WI38 (cell line): ENCODE measurements around the gene KCTD17.

ENCODE experiments used
- H3K4me3 ChIP-seq: 2 replicates; pipeline ENCODE4 v1.5.1; 2011; ENCODE audit warnings: low read depth, mild to moderate bottlenecking, control low read depth, low read length
- TF ChIP-seq, protein P1 (sequence below): IDR thresholded peaks from 2 replicates; pipeline ENCODE4 v1.5.1; 2012; ENCODE audit warnings: low read depth, mild to moderate bottlenecking, control low read depth, low read length

Gene KCTD17

DNA sequence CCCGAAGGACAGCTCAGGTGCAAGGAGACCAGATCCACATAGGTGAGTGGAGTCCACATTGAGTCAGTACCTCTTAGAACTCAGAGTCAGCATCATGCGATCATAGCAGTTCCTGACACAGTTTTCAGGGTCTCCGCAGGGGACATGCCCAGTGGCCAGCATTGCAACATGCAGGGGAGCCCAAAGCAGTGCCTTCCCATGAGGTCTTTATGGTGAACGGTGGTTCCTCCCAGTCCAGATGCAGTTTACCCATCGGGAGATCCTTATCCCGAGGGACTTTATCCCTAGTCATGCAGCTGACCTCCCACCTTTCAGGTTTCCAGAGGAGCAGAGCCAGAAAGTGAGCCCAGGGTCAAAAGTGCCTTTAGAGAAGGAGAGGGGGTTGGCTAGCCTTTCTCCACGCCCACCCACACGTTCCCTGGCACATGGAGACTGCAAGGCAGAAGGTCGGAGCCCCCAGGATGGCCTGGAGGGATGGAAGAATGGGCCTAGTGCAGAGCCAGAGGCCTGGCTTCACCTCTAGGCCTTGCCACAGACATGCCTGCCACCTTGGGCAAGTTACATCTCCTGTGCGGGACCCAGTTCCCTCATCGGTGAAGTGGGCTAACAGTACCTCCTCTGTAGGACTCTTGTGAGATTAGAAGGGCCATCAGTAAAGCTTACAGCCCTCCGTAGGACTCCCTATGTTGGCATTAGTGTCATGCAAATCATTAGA lies 6.4 kb downstream of the KCTD17 start:
- TF ChIP-seq, protein P1, sequence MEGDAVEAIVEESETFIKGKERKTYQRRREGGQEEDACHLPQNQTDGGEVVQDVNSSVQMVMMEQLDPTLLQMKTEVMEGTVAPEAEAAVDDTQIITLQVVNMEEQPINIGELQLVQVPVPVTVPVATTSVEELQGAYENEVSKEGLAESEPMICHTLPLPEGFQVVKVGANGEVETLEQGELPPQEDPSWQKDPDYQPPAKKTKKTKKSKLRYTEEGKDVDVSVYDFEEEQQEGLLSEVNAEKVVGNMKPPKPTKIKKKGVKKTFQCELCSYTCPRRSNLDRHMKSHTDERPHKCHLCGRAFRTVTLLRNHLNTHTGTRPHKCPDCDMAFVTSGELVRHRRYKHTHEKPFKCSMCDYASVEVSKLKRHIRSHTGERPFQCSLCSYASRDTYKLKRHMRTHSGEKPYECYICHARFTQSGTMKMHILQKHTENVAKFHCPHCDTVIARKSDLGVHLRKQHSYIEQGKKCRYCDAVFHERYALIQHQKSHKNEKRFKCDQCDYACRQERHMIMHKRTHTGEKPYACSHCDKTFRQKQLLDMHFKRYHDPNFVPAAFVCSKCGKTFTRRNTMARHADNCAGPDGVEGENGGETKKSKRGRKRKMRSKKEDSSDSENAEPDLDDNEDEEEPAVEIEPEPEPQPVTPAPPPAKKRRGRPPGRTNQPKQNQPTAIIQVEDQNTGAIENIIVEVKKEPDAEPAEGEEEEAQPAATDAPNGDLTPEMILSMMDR = no peak
- no peak overlapping the region for H3K4me3 ChIP-seq

DNA sequence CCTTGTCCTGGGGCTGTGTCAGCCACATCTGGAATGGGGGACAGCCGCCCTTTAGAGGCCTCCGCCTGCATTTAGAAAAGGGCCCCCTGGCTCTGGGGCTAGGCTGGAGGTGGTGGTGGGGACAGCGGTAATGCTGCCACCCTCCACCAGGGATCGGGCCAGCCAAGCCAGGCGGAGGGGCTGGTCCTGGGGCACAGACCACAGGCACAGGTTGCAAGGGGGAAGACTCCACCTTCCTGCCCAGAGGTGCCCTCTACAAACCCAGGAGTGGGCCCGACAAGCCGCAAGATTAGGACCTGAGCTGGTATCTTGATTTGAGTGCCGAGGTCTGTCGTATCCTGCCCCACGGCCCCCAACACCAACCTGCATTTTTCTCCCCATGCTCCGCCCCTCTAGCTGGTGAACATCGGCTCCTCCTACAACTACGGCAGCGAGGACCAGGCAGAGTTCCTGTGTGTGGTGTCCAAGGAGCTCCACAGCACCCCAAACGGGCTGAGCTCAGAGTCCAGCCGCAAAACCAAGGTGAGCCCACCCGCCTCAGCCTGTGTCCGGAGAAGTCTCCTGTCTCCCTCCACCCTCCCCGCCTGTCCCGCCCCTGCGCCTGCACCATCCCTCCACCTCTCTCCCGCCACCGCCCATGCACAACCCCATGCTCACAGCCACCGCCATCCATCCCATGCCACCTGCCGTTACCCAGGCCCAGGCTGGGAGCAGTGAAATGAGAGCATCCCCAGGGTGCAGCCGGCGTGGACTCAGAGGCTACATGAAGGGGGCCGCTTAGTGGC lies 7.6 kb downstream of the KCTD17 start:
- no peak overlapping the region for H3K4me3 ChIP-seq
- TF ChIP-seq, protein P1 = no peak

DNA sequence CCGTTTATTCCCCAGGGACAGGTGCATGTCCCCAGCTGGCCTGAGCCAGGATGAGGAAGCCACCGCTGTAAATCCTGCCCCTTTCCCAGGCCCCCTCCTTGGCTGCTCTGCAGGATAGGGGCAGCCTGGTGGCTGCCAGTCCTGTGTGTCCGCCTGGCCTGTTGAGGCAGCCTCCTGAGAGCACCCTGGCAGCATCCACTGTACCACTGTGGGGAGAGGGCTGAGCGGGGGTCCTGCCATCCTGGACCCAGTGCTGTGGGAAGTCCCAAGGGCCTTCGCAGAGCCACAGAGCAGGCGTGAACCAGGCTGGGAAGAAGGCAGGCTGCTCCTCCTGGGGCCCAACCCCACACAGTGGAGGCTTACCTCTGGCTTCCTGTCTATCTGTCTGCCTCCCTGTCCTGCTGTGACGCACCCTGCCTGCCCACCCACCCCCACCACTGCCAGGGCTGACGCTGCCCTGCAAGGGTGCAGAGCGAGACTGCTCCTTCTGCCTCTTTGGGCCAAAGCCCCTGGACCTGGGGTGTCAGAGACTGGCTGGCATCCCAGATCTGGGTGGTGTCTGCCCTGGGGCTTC lies 8.4 kb downstream of the KCTD17 start:
- no peak overlapping the region for H3K4me3 ChIP-seq
- TF ChIP-seq, protein P1 = no peak

DNA sequence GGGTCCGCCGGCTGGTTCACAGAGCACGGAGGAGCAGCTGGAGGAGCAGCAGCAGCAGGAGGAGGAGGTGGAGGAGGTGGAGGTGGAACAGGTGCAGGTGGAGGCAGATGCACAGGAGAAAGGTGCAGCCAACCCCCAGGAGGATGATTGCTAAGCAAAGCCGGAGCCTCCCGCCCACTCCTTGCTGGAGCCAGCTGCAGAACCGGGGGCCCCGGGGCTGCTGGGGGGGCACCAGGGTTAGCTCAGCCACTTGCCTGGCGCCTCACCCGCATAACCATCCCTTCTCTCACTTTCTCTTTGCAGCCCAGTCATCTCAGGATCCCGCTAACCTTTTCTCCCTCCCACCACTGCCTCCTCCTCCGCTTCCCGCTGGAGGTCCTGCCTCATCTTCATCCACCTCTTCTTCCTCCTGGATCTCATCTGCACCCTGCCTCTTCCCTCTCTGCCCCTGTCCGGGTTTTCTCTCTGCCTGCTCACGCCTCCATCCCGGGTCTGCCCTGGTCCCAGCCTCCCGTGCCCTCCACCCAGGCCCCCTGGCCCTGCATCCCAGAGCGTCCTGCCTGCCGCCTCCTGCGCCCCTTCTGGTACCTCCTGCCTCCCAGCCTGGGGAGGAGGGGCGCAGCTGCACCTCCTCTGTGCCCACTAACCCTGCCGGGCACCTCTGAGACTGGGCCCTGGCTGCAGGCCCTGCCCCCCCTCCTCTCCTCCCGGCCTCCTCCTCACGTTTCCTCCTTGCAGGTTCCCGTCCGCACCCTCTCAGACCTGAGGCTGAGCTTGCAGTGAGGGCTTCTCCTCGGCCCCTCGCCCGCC lies 9.5 kb downstream of the KCTD17 start:
- TF ChIP-seq, protein P1 = no peak
- H3K4me3 ChIP-seq = no peak overlapping the region

DNA sequence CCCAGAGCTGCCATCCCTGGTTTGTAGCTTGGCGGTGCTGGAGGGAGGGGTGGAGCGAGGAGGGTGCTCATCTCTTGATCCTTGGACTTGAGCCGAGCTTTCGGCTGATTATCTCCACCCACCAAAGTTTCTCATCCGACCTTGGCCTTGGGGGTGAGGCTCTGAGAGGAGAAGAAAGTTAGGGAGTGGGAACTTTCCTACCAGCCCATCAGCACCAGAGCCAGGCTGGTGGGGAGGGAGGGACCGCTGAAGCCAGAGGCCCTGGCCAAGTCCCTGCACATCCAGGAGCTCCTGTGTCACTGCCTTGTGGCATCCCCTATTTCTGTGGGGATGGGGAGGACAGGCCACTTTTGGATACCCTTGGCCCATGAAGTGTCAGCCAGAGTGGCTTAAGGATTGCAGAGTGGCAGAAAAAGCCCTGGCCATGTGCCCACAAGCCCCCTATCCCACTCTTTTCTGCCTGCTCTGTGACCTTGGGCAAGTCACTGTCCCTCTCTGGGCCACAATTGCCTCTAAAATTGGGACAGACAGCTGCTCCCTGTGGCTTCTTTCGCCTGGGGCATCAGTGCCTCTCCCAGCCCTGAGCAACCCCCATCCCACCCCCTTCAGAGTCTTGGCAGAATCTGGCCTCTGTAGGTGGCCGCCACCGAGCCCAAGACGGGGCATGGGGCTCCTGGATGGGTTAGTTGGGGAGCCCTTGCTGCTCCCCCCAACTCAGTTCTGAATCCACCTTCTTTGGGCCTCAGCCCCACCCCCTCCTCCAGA lies 10.3 kb downstream of the KCTD17 start:
- TF ChIP-seq, protein P1 = no peak

DNA sequence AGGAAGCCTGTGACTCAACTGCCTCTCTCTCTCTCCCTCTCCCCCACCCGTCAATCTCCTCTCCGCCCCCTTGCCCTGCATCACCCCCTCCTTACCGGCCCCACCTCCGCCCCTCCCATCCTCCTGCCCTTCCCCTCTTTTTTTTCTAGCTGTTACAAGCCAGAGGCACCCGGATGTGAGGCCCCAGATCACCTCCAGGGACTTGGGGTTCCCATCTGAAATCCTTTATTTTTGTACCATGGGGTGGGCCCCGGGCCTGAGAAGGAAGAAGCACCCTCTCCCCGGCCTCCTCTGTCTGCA lies 10.8 kb downstream of the KCTD17 start:
- no peak overlapping the region for H3K4me3 ChIP-seq

More for the DNA sequence above, 10.3 kb downstream of the KCTD17 start:
- H3K4me3 ChIP-seq = no peak overlapping the region

More for the DNA sequence above, 10.8 kb downstream of the KCTD17 start:
- TF ChIP-seq, protein P1 = no peak
